Neural cell (in vitro differentiated cells): Measurements from ENCODE around the gene AGTRAP. TPM values are rescaled to one million over a fixed set of nuclear protein-coding genes. Genes with fewer than 3 reads are reported as not detected.

Source experiments
- H2AFZ ChIP-seq: fragments of 200-600, 300-800 bp; sonication (generic), shearing (Covaris generic); 2 replicates; pipeline ENCODE4 v1.6.0; 2014; ENCODE audit warnings: low read depth, mild to moderate bottlenecking, antibody characterized with exemption, low read length, moderate library complexity
- H3F3A ChIP-seq: fragments of 200-600 bp; shearing (Covaris generic); 2 replicates; pipeline ENCODE4 v1.6.1; 2016; ENCODE audit warnings: mild to moderate bottlenecking, moderate library complexity, mixed read lengths, antibody characterized with exemption, low read length; ENCODE audit not compliant: insufficient read depth, poor library complexity, severe bottlenecking
- H3K27ac ChIP-seq: fragments of 200-600, 300-800 bp; sonication (generic), shearing (Covaris generic); 2 replicates; pipeline ENCODE4 v1.5.1; 2014; ENCODE audit warnings: mild to moderate bottlenecking, low read length, moderate library complexity
- H3K27me3 ChIP-seq: fragments of 300-800, 200-600 bp; sonication (generic), shearing (Covaris generic); 2 replicates; pipeline ENCODE4 v1.6.0; 2014; ENCODE audit warnings: mild to moderate bottlenecking, low read depth, low read length, moderate library complexity; ENCODE audit not compliant: insufficient read depth
- H3K36me3 ChIP-seq: fragments of 300-800, 200-600 bp; sonication (generic), shearing (Covaris generic); 2 replicates; pipeline ENCODE4 v1.5.1; 2014; ENCODE audit warnings: mild to moderate bottlenecking, antibody characterized with exemption, low read length, moderate library complexity; ENCODE audit not compliant: insufficient read depth
- H3K4me2 ChIP-seq: fragments of 300-800, 200-600 bp; sonication (generic), shearing (Covaris generic); 2 replicates; pipeline ENCODE4 v1.6.0; 2014; ENCODE audit warnings: mild to moderate bottlenecking, low read length
- H3K4me3 ChIP-seq: fragments of 300-800, 200-600 bp; sonication (generic), shearing (Covaris generic); 2 replicates; pipeline ENCODE4 v1.5.1; 2014; ENCODE audit warnings: mild to moderate bottlenecking, low read length, moderate library complexity
- H3K79me2 ChIP-seq: fragments of 200-600 bp; shearing (Covaris generic); replicated peaks from 2 replicates; pipeline ENCODE4 v1.6.0; 2014; ENCODE audit warnings: mild to moderate bottlenecking, low read length, moderate library complexity; ENCODE audit not compliant: insufficient read depth
- H3K9ac ChIP-seq: fragments of 300-800, 200-600 bp; sonication (generic), shearing (Covaris generic); 2 replicates; pipeline ENCODE4 v1.6.1; 2016; ENCODE audit warnings: mild to moderate bottlenecking, low read length, mixed read lengths
- H3K9me2 ChIP-seq: fragments of 200-600 bp; shearing (Covaris generic); 2 replicates; pipeline ENCODE4 v1.6.1; 2016; ENCODE audit warnings: mild to moderate bottlenecking, low read length, mixed read lengths; ENCODE audit not compliant: insufficient read depth
- H3K9me3 ChIP-seq: fragments of 200-600, 300-800 bp; sonication (generic), shearing (Covaris generic); 2 replicates; pipeline ENCODE4 v1.6.1; 2016; ENCODE audit warnings: mild to moderate bottlenecking, mixed run types, low read length, moderate library complexity, mixed read lengths
- H4K20me1 ChIP-seq: fragments of 200-600 bp; shearing (Covaris generic); 2 replicates; pipeline ENCODE4 v1.6.1; 2016; ENCODE audit warnings: mild to moderate bottlenecking, mixed run types; ENCODE audit not compliant: insufficient read depth
- CTCF ChIP-seq: fragments of 450-650 bp; IDR thresholded peaks from 2 replicates; pipeline ENCODE4 v1.5.1; 2014; ENCODE audit warnings: antibody characterized with exemption, mild to moderate bottlenecking, moderate library complexity; ENCODE audit not compliant: poor library complexity, severe bottlenecking
- EP300 ChIP-seq: fragments of 450-650 bp; conservative IDR thresholded peaks from 2 replicates; pipeline ENCODE4 v1.6.1; 2014; ENCODE audit warnings: antibody characterized with exemption, mild to moderate bottlenecking, moderate library complexity; ENCODE audit not compliant: poor library complexity, severe bottlenecking
- EZH2 ChIP-seq: fragments of 200-600, 300-800 bp; shearing (Covaris generic), sonication (generic); IDR thresholded peaks from 2 replicates; pipeline ENCODE4 v1.6.1; 2014; ENCODE audit warnings: antibody characterized with exemption, low read length, borderline replicate concordance, mild to moderate bottlenecking; ENCODE audit not compliant: insufficient read depth, poor library complexity, severe bottlenecking
- MXI1 ChIP-seq: fragments of 450-650 bp; conservative IDR thresholded peaks from 2 replicates; pipeline ENCODE4 v1.6.1; 2014; ENCODE audit warnings: antibody characterized with exemption, mild to moderate bottlenecking; ENCODE audit not compliant: poor library complexity, severe bottlenecking
- POLR2AphosphoS5 ChIP-seq: IDR thresholded peaks from 2 replicates; pipeline ENCODE4 v1.6.1; 2012
- RAD21 ChIP-seq: fragments of 450-650 bp; conservative IDR thresholded peaks from 2 replicates; pipeline ENCODE4 v1.6.1; 2014; ENCODE audit warnings: antibody characterized with exemption, mild to moderate bottlenecking, moderate library complexity
- REST ChIP-seq: IDR thresholded peaks from 2 replicates; pipeline ENCODE4 v1.6.1; 2012; ENCODE audit warnings: borderline replicate concordance
- SMC3 ChIP-seq: fragments of 450-650 bp; conservative IDR thresholded peaks from 2 replicates; pipeline ENCODE4 v1.6.1; 2014; ENCODE audit warnings: antibody characterized with exemption, mild to moderate bottlenecking, moderate library complexity; ENCODE audit not compliant: poor library complexity
- TAF1 ChIP-seq: IDR thresholded peaks from 2 replicates; pipeline ENCODE4 v1.6.1; 2012; ENCODE audit warnings: low read depth
- polyA plus RNA-seq: library from polyadenylated mRNA; depleted of rRNA; stranded (reverse); fragments of >200 nt; gene quantifications from 2 replicates; pipeline ENCODE4 v1.2.3, GENCODE V29; 2014

AGTRAP gene
- polyA plus RNA-seq, 1 donor from 2014 or later, result 4.4 TPM

GRCh38 chr1:11704691-11705475 lies 31.1 kb upstream of the AGTRAP start:
- Histone ChIP-seq H3K4me2 (no peak overlapping the region), H3K9me3 (no peaks in the 10 kb centered on the region), H3K9me2 (no peaks in the 10 kb centered on the region), H3K79me2 (peaks cover 4% of the 10 kb centered on the region), H3K27me3 (no peaks in the 10 kb centered on the region), H2AFZ (no peak overlapping the region), H3F3A (no peaks in the 10 kb centered on the region), H3K4me3 (no peak overlapping the region), H3K9ac (no peak overlapping the region), H4K20me1 (no peaks in the 10 kb centered on the region), H3K27ac (peak overlapping the region; percentile 8), H3K36me3 (no peaks in the 10 kb centered on the region)
- no peak for TF ChIP-seq REST
- no peak for TF ChIP-seq MXI1
- no peak for TF ChIP-seq SMC3
- no peak for TF ChIP-seq EP300
- no peak for TF ChIP-seq EZH2
- no peak for TF ChIP-seq RAD21
- no peak for TF ChIP-seq POLR2AphosphoS5
- no peak for TF ChIP-seq TAF1
- TF ChIP-seq CTCF, result no peak

GRCh38 chr1:11705596-11705995 lies 30.3 kb upstream of the AGTRAP start:
- no peak overlapping the region for H3K9ac ChIP-seq
- no peak overlapping the region for H3K4me2 ChIP-seq
- no peak overlapping the region for H3K4me3 ChIP-seq
- H3K27ac ChIP-seq, result peak overlapping the region; percentile 8
- H3F3A ChIP-seq, result no peaks in the 10 kb centered on the region
- no peak for TF ChIP-seq SMC3
- no peak for TF ChIP-seq EP300
- no peak for TF ChIP-seq EZH2
- no peak for TF ChIP-seq MXI1
- TF ChIP-seq POLR2AphosphoS5, result no peak
- no peak for TF ChIP-seq REST
- H3K36me3 ChIP-seq, result no peaks in the 10 kb centered on the region
- no peaks in the 10 kb centered on the region for H4K20me1 ChIP-seq
- H3K9me2 ChIP-seq, result no peaks in the 10 kb centered on the region
- no peak overlapping the region for H2AFZ ChIP-seq
- H3K9me3 ChIP-seq, result no peaks in the 10 kb centered on the region
- peaks cover 4% of the 10 kb centered on the region for H3K79me2 ChIP-seq
- H3K27me3 ChIP-seq, result no peaks in the 10 kb centered on the region
